ENCODE measurements around the gene COQ7. TPM values are rescaled to one million over a fixed set of nuclear protein-coding genes. Genes with fewer than 3 reads are reported as not detected.

COQ7 gene
- total RNA-seq, 1 donor from 2014 or later: 39.4 TPM

DNA sequence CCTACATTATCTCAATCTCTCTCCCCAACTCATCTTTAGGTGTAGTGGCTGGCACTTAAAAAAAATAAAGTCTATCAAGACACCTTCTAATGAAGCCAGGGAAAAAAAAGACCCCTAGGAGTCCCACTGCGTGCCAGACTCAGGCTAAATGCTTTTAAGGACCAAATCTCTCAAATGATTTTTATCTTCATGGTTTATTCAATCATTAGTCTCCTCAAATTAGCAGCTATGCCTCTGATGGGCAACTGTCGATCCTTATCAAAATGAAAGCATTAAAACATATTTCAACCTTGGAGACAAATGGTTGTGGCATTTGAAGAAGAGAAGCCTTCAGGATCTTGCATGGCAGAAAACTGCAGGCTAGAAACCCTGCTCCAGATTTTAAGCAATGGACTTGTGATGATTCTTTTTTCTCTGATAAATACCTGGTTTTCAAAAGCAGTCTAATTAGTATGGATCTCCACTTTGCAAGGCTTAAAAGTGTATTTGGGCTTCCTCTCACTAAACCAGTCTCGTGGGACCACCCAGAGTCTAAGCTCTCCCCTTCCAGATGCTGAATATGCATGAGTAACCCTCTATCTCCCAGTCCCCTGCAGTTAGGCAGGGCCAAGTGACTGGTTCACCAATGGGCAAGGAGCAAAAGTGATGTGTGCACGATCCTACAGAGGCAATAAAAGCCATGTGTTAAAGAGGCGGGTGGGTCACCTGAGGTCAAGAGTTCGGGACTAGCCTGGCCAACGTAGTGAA lies 61.2 kb downstream of the COQ7 start:
- no peak for DNase-seq

More for the DNA sequence above, 61.2 kb downstream of the COQ7 start:
- no peak for ATAC-seq (ENCODE audit: poor library complexity)
- intact Hi-C loops (cut with DNase I): no loop called here

Other genes starting within 250 kb of the COQ7 start
- gene SMG1, start 141.2 kb upstream of the COQ7 start, total RNA-seq: 39.3 TPM
- 0.67 TPM for gene TMC7, start 83.7 kb upstream of the COQ7 start, total RNA-seq
- gene ITPRIPL2, start 46.4 kb downstream of the COQ7 start, total RNA-seq: 15.7 TPM
- gene SYT17, start 100.6 kb downstream of the COQ7 start, total RNA-seq: 0.54 TPM
- not detected for gene CLEC19A, start 218.1 kb downstream of the COQ7 start, total RNA-seq

Measured in Right ventricle myocardium superior (tissue), 1 donor.